Neural cell (in vitro differentiated cells): ENCODE data around the gene NR1H4. TPM values are rescaled to one million over a fixed set of nuclear protein-coding genes. Genes with fewer than 3 reads are reported as not detected.

Source experiments
- H2AFZ ChIP-seq: fragments of 200-600, 300-800 bp; sonication (generic), shearing (Covaris generic); 2 replicates; pipeline ENCODE4 v1.6.0; 2014; ENCODE audit warnings: low read depth, mild to moderate bottlenecking, antibody characterized with exemption, low read length, moderate library complexity
- H3F3A ChIP-seq: fragments of 200-600 bp; shearing (Covaris generic); 2 replicates; pipeline ENCODE4 v1.6.1; 2016; ENCODE audit warnings: mild to moderate bottlenecking, moderate library complexity, mixed read lengths, antibody characterized with exemption, low read length; ENCODE audit not compliant: insufficient read depth, poor library complexity, severe bottlenecking
- H3K27ac ChIP-seq: fragments of 200-600, 300-800 bp; sonication (generic), shearing (Covaris generic); 2 replicates; pipeline ENCODE4 v1.5.1; 2014; ENCODE audit warnings: mild to moderate bottlenecking, low read length, moderate library complexity
- H3K27me3 ChIP-seq: fragments of 300-800, 200-600 bp; sonication (generic), shearing (Covaris generic); 2 replicates; pipeline ENCODE4 v1.6.0; 2014; ENCODE audit warnings: mild to moderate bottlenecking, low read depth, low read length, moderate library complexity; ENCODE audit not compliant: insufficient read depth
- H3K36me3 ChIP-seq: fragments of 300-800, 200-600 bp; sonication (generic), shearing (Covaris generic); 2 replicates; pipeline ENCODE4 v1.5.1; 2014; ENCODE audit warnings: mild to moderate bottlenecking, antibody characterized with exemption, low read length, moderate library complexity; ENCODE audit not compliant: insufficient read depth
- H3K4me2 ChIP-seq: fragments of 300-800, 200-600 bp; sonication (generic), shearing (Covaris generic); 2 replicates; pipeline ENCODE4 v1.6.0; 2014; ENCODE audit warnings: mild to moderate bottlenecking, low read length
- H3K4me3 ChIP-seq: fragments of 300-800, 200-600 bp; sonication (generic), shearing (Covaris generic); 2 replicates; pipeline ENCODE4 v1.5.1; 2014; ENCODE audit warnings: mild to moderate bottlenecking, low read length, moderate library complexity
- H3K79me2 ChIP-seq: fragments of 200-600 bp; shearing (Covaris generic); replicated peaks from 2 replicates; pipeline ENCODE4 v1.6.0; 2014; ENCODE audit warnings: mild to moderate bottlenecking, low read length, moderate library complexity; ENCODE audit not compliant: insufficient read depth
- H3K9ac ChIP-seq: fragments of 300-800, 200-600 bp; sonication (generic), shearing (Covaris generic); 2 replicates; pipeline ENCODE4 v1.6.1; 2016; ENCODE audit warnings: mild to moderate bottlenecking, low read length, mixed read lengths
- H3K9me2 ChIP-seq: fragments of 200-600 bp; shearing (Covaris generic); 2 replicates; pipeline ENCODE4 v1.6.1; 2016; ENCODE audit warnings: mild to moderate bottlenecking, low read length, mixed read lengths; ENCODE audit not compliant: insufficient read depth
- H3K9me3 ChIP-seq: fragments of 200-600, 300-800 bp; sonication (generic), shearing (Covaris generic); 2 replicates; pipeline ENCODE4 v1.6.1; 2016; ENCODE audit warnings: mild to moderate bottlenecking, mixed run types, low read length, moderate library complexity, mixed read lengths
- H4K20me1 ChIP-seq: fragments of 200-600 bp; shearing (Covaris generic); 2 replicates; pipeline ENCODE4 v1.6.1; 2016; ENCODE audit warnings: mild to moderate bottlenecking, mixed run types; ENCODE audit not compliant: insufficient read depth
- CTCF ChIP-seq: fragments of 450-650 bp; IDR thresholded peaks from 2 replicates; pipeline ENCODE4 v1.5.1; 2014; ENCODE audit warnings: antibody characterized with exemption, mild to moderate bottlenecking, moderate library complexity; ENCODE audit not compliant: poor library complexity, severe bottlenecking
- EP300 ChIP-seq: fragments of 450-650 bp; conservative IDR thresholded peaks from 2 replicates; pipeline ENCODE4 v1.6.1; 2014; ENCODE audit warnings: antibody characterized with exemption, mild to moderate bottlenecking, moderate library complexity; ENCODE audit not compliant: poor library complexity, severe bottlenecking
- EZH2 ChIP-seq: fragments of 200-600, 300-800 bp; shearing (Covaris generic), sonication (generic); IDR thresholded peaks from 2 replicates; pipeline ENCODE4 v1.6.1; 2014; ENCODE audit warnings: antibody characterized with exemption, low read length, borderline replicate concordance, mild to moderate bottlenecking; ENCODE audit not compliant: insufficient read depth, poor library complexity, severe bottlenecking
- MXI1 ChIP-seq: fragments of 450-650 bp; conservative IDR thresholded peaks from 2 replicates; pipeline ENCODE4 v1.6.1; 2014; ENCODE audit warnings: antibody characterized with exemption, mild to moderate bottlenecking; ENCODE audit not compliant: poor library complexity, severe bottlenecking
- POLR2AphosphoS5 ChIP-seq: IDR thresholded peaks from 2 replicates; pipeline ENCODE4 v1.6.1; 2012
- RAD21 ChIP-seq: fragments of 450-650 bp; conservative IDR thresholded peaks from 2 replicates; pipeline ENCODE4 v1.6.1; 2014; ENCODE audit warnings: antibody characterized with exemption, mild to moderate bottlenecking, moderate library complexity
- REST ChIP-seq: IDR thresholded peaks from 2 replicates; pipeline ENCODE4 v1.6.1; 2012; ENCODE audit warnings: borderline replicate concordance
- SMC3 ChIP-seq: fragments of 450-650 bp; conservative IDR thresholded peaks from 2 replicates; pipeline ENCODE4 v1.6.1; 2014; ENCODE audit warnings: antibody characterized with exemption, mild to moderate bottlenecking, moderate library complexity; ENCODE audit not compliant: poor library complexity
- TAF1 ChIP-seq: IDR thresholded peaks from 2 replicates; pipeline ENCODE4 v1.6.1; 2012; ENCODE audit warnings: low read depth
- polyA plus RNA-seq: library from polyadenylated mRNA; depleted of rRNA; stranded (reverse); fragments of >200 nt; gene quantifications from 2 replicates; pipeline ENCODE4 v1.2.3, GENCODE V29; 2014

NR1H4 gene
- polyA plus RNA-seq, 1 donor from 2014 or later: not detected

GRCh38 chr12:100490056-100490455, 16.4 kb downstream of the NR1H4 start:
- no peaks in the 10 kb centered on the region for H3K79me2 ChIP-seq
- no peak overlapping the region for H3K9ac ChIP-seq
- H4K20me1 ChIP-seq: no peaks in the 10 kb centered on the region
- no peak overlapping the region for H2AFZ ChIP-seq
- no peaks in the 10 kb centered on the region for H3K9me2 ChIP-seq
- H3K9me3 ChIP-seq: no peaks in the 10 kb centered on the region
- H3K36me3 ChIP-seq: no peaks in the 10 kb centered on the region
- no peak overlapping the region for H3K4me3 ChIP-seq
- TF ChIP-seq MXI1: no peak
- no peak for TF ChIP-seq RAD21
- TF ChIP-seq TAF1: no peak
- no peak for TF ChIP-seq CTCF
- TF ChIP-seq EP300: no peak
- TF ChIP-seq REST: no peak
- TF ChIP-seq EZH2: no peak
- no peak for TF ChIP-seq SMC3
- no peak for TF ChIP-seq POLR2AphosphoS5
- no peaks in the 10 kb centered on the region for H3K27me3 ChIP-seq
- H3F3A ChIP-seq: no peaks in the 10 kb centered on the region
- no peak overlapping the region for H3K27ac ChIP-seq
- H3K4me2 ChIP-seq: no peak overlapping the region

DNA sequence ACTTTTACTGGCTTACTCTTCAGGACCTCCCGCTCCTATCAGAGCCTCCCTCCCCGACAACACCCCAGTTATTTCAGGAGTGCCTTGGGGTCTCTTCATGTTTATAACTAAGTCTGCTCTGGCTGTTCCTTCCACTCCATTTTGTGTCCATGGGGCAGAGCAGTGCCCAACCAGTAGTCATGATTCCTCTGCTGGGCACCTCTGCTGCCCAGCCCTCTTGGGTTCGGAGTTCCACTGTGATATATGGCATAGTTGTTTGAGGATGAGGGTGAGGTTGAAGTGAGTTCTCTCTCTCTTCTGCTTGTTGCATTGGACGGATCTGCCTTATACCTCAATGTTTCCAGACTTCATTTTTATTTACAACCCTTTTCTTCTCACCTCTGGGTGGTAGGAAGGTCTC, 17.4 kb downstream of the NR1H4 start:
- Histone ChIP-seq H3K36me3 (no peaks in the 10 kb centered on the region), H3K27me3 (no peaks in the 10 kb centered on the region), H3F3A (no peaks in the 10 kb centered on the region)

More for the DNA sequence above, 17.4 kb downstream of the NR1H4 start:
- TF ChIP-seq EP300 (no peak), RAD21 (no peak), CTCF (no peak), SMC3 (no peak)
- Histone ChIP-seq H3K9me2 (no peaks in the 10 kb centered on the region), H4K20me1 (no peaks in the 10 kb centered on the region), H3K79me2 (no peaks in the 10 kb centered on the region), H3K4me3 (no peak overlapping the region), H3K9ac (no peak overlapping the region), H2AFZ (no peak overlapping the region), H3K4me2 (no peak overlapping the region), H3K9me3 (no peaks in the 10 kb centered on the region), H3K27ac (no peak overlapping the region)
